H1 (cell line): ENCODE measurements around the gene LEKR1. TPM values are rescaled to one million over a fixed set of nuclear protein-coding genes. Genes with fewer than 3 reads are reported as not detected.

ENCODE experiments used
- CTCF ChIA-PET: fragments of 300-600 bp; sonication (Branson Sonifier 250); formaldehyde crosslinking; loops from one replicate; lab custom pipeline; 2021; ENCODE audit not compliant: partially characterized antibody; lab: Charles Lee
- POLR2A ChIA-PET: fragments of 300-600 bp; sonication (Branson Sonifier 250); formaldehyde crosslinking; loops from one replicate; lab custom pipeline; 2021; ENCODE audit warnings: inconsistent platforms; ENCODE audit not compliant: partially characterized antibody; lab: Charles Lee
- DNase-seq, 2 experiments: peaks; one replicate each; pipeline versions ENCODE4 v3.0.0 to v3.0.0-alpha.2; 2010 to 2022; ENCODE audit warnings: low spot score in 2 of 2, low read depth in 1 of 2, mixed read lengths in 1 of 2
- FAIRE-seq: peaks from 2 replicates; lab custom pipeline; 2011; peaks lifted over from hg19 to GRCh38; lab: Jason Lieb, UNC
- H2AFZ ChIP-seq: 2 replicates; pipeline ENCODE4 v1.8.1; 2012; ENCODE audit warnings: low read length, inconsistent platforms
- H2AK5ac ChIP-seq: 2 replicates; pipeline ENCODE4 v1.6.1; 2013; ENCODE audit warnings: low read depth, low read length
- H2BK120ac ChIP-seq: replicated peaks from 2 replicates; pipeline ENCODE3; 2013; ENCODE audit warnings: low read depth, low read length, inconsistent platforms
- H2BK12ac ChIP-seq: 2 replicates; pipeline ENCODE4 v1.6.1; 2013; ENCODE audit warnings: low read depth, low read length
- H2BK15ac ChIP-seq: 2 replicates; pipeline ENCODE4 v1.6.1; 2013; ENCODE audit warnings: low read length
- H2BK20ac ChIP-seq: 2 replicates; pipeline ENCODE4 v1.6.1; 2013; ENCODE audit warnings: low read length
- H2BK5ac ChIP-seq: 2 replicates; pipeline ENCODE4 v1.6.1; 2013; ENCODE audit warnings: low read depth, low read length
- H3K14ac ChIP-seq: 2 replicates; pipeline ENCODE4 v1.6.1; 2013; ENCODE audit warnings: inconsistent platforms; ENCODE audit not compliant: insufficient read length
- H3K18ac ChIP-seq: 2 replicates; pipeline ENCODE4 v1.6.1; 2013; ENCODE audit warnings: low read length; ENCODE audit errors: extremely low read depth
- H3K23ac ChIP-seq: 2 replicates; pipeline ENCODE4 v1.6.1; 2013; ENCODE audit warnings: inconsistent platforms; ENCODE audit not compliant: insufficient read length
- H3K23me2 ChIP-seq: 2 replicates; pipeline ENCODE4 v1.6.1; 2013; ENCODE audit warnings: low read depth, low read length
- H3K27ac ChIP-seq: 2 replicates; pipeline ENCODE4 v1.6.1; 2011; ENCODE audit warnings: low read depth, low read length, inconsistent platforms
- H3K27me3 ChIP-seq, 4 experiments: replicated peaks in 1 of 4; 1 replicate in 1 of 4; 2 replicates in 3 of 4; pipeline versions ENCODE4 v1.6.1 to v1.8.1; 2011 to 2013; ENCODE audit warnings: low read length in 3 of 4, mild to moderate bottlenecking in 3 of 4, inconsistent platforms in 2 of 4, mixed read lengths in 2 of 4, moderate library complexity in 1 of 4; ENCODE audit not compliant: control insufficient read depth in 3 of 4, insufficient read depth in 3 of 4; ENCODE audit errors: extremely low read depth in 1 of 4
- H3K36me3 ChIP-seq, 4 experiments: 2 replicates each; pipeline versions ENCODE4 v1.6.1 to v1.8.1; 2011 to 2013; ENCODE audit warnings: mild to moderate bottlenecking in 4 of 4, low read length in 3 of 4, moderate library complexity in 2 of 4, control low read depth in 1 of 4, inconsistent platforms in 1 of 4; ENCODE audit not compliant: insufficient read depth in 4 of 4, control insufficient read depth in 2 of 4
- H3K4ac ChIP-seq: replicated peaks from 2 replicates; pipeline ENCODE3; 2013; ENCODE audit warnings: low read length, low read depth, mixed read lengths, inconsistent platforms; ENCODE audit not compliant: insufficient read length
- H3K4me1 ChIP-seq, 4 experiments: replicated peaks in 1 of 4; 1 replicate in 1 of 4; 2 replicates in 3 of 4; pipeline versions ENCODE4 v1.6.1 to v1.8.1; 2011 to 2013; ENCODE audit warnings: low read length in 3 of 4, inconsistent platforms in 2 of 4, mixed read lengths in 1 of 4; ENCODE audit not compliant: insufficient read depth in 4 of 4, control insufficient read depth in 3 of 4
- H3K4me2 ChIP-seq, 2 experiments: 2 replicates each; pipeline versions ENCODE4 v1.6.1 to v1.8.1; 2011 to 2013; ENCODE audit warnings: low read depth in 2 of 2, low read length in 2 of 2, control low read depth in 1 of 2, inconsistent platforms in 1 of 2, mild to moderate bottlenecking in 1 of 2; ENCODE audit not compliant: insufficient read depth in 1 of 2
- H3K4me3 ChIP-seq, 4 experiments: fragments of 200-600, 300-600 bp in 1 of 4; sonication (generic), shearing (Covaris generic), sonication (Bioruptor Twin) in 1 of 4; 2 replicates each; pipeline versions ENCODE4 v1.5.1 to v1.8.1; 2011 to 2016; ENCODE audit warnings: low read length in 4 of 4, low read depth in 3 of 4, control low read depth in 2 of 4, inconsistent platforms in 2 of 4, mild to moderate bottlenecking in 2 of 4, mixed read lengths in 1 of 4, moderate library complexity in 1 of 4; ENCODE audit not compliant: insufficient read depth in 2 of 4; ENCODE audit errors: extremely low read depth in 1 of 4
- H3K56ac ChIP-seq: replicated peaks from 2 replicates; pipeline ENCODE3; 2013; ENCODE audit warnings: low read depth, mild to moderate bottlenecking, mixed read lengths, low read length, inconsistent platforms; ENCODE audit not compliant: insufficient read length
- H3K79me1 ChIP-seq: 2 replicates; pipeline ENCODE4 v1.6.1; 2013; ENCODE audit warnings: low read depth, low read length, control low read depth
- H3K79me2 ChIP-seq, 2 experiments: 2 replicates each; pipeline versions ENCODE4 v1.6.1 to v1.8.1; 2012 to 2013; ENCODE audit warnings: low read length in 2 of 2, mild to moderate bottlenecking in 2 of 2, inconsistent platforms in 1 of 2; ENCODE audit not compliant: insufficient read depth in 2 of 2, control insufficient read depth in 1 of 2
- H3K9ac ChIP-seq, 4 experiments: replicated peaks in 1 of 4; 1 replicate in 1 of 4; 2 replicates in 3 of 4; pipeline versions ENCODE4 v1.6.1 to v1.8.1; 2011 to 2013; ENCODE audit warnings: low read depth in 3 of 4, low read length in 3 of 4, control low read depth in 2 of 4, mild to moderate bottlenecking in 2 of 4, moderate library complexity in 2 of 4, inconsistent platforms in 1 of 4; ENCODE audit errors: extremely low read depth in 1 of 4
- H3K9me3 ChIP-seq, 2 experiments: 2 replicates each; pipeline versions ENCODE4 v1.6.1 to v1.8.1; 2012 to 2013; ENCODE audit warnings: mild to moderate bottlenecking in 2 of 2, moderate library complexity in 2 of 2, control low read depth in 1 of 2, inconsistent platforms in 1 of 2, low read depth in 1 of 2, low read length in 1 of 2, mixed read lengths in 1 of 2; ENCODE audit not compliant: insufficient read depth in 2 of 2
- H4K20me1 ChIP-seq, 2 experiments: replicated peaks in 1 of 2; 2 replicates each; pipeline versions ENCODE3 to v1.8.1; 2011 to 2013; ENCODE audit warnings: inconsistent platforms in 2 of 2, low read length in 2 of 2, mild to moderate bottlenecking in 1 of 2; ENCODE audit not compliant: insufficient read depth in 2 of 2, control insufficient read depth in 1 of 2
- H4K5ac ChIP-seq: 2 replicates; pipeline ENCODE4 v1.6.1; 2013; ENCODE audit warnings: low read length, low read depth, mixed read lengths, inconsistent platforms; ENCODE audit not compliant: insufficient read length
- H4K8ac ChIP-seq: 2 replicates; pipeline ENCODE4 v1.8.0; 2013; ENCODE audit warnings: mild to moderate bottlenecking, moderate library complexity, low read length, inconsistent platforms; ENCODE audit not compliant: insufficient read depth; ENCODE audit errors: extremely low read depth
- H4K91ac ChIP-seq: replicated peaks from 2 replicates; pipeline ENCODE3; 2013; ENCODE audit warnings: low read length, mixed read lengths, inconsistent platforms; ENCODE audit not compliant: insufficient read length
- SIX5 ChIP-seq: IDR thresholded peaks from 2 replicates; pipeline ENCODE4 v1.6.1; 2011; ENCODE audit warnings: mild to moderate bottlenecking, low read depth, low read length
- TAF1 ChIP-seq: IDR thresholded peaks from 2 replicates; pipeline ENCODE4 v1.6.1; 2011; ENCODE audit warnings: mild to moderate bottlenecking, low read depth, low read length
- WGBS, 2 experiments: shearing (Covaris generic) in 1 of 2; methylation state at CpG; one replicate each; pipeline versions ENCODE4 v1.1.6 to v1.1.7; 2013 to 2015; ENCODE audit warnings: low lambda C conversion rate in 2 of 2, mixed read lengths in 2 of 2, inconsistent platforms in 1 of 2, low coverage in 1 of 2, missing lambda C conversion rate in 1 of 2; ENCODE audit not compliant: insufficient replicate concordance in 2 of 2, insufficient coverage in 1 of 2, insufficient read length in 1 of 2; ENCODE audit errors: extremely low coverage in 1 of 2, missing lambda C conversion rate in 1 of 2; 5-methylcytosine and 5-hydroxymethylcytosine counted together
- polyA plus RNA-seq, 7 experiments: library from polyadenylated mRNA; depleted of rRNA in 3 of 7; stranded (reverse) in 5 of 7; unstranded in 2 of 7; fragments of >200 nt in 5 of 7; fragments of 200-250 nt in 2 of 7; gene quantifications; 1 replicate in 5 of 7; 2 replicates in 1 of 7; 4 replicates in 1 of 7; pipeline versions ENCODE4 v1.2.1 to v1.2.3, GENCODE V29; 2011 to 2013; ENCODE audit warnings: missing spikeins in 2 of 7, mixed read lengths in 2 of 7
- total RNA-seq: library from RNA; stranded (reverse); fragmentation: NEBNext Ultra II Directional; extraction: Animal tissue kit (Norgen Biotek cat#: 25700); gene quantifications from 2 replicates; pipeline ENCODE4 v1.2.1, GENCODE V29; 2021

Gene LEKR1
- total and polyA plus RNA-seq, 2 of the 8 experiments (the other 6 are each of a cell fraction or from before 2014, with no cell fraction given) = 0.08 TPM; not detected in 1

DNA sequence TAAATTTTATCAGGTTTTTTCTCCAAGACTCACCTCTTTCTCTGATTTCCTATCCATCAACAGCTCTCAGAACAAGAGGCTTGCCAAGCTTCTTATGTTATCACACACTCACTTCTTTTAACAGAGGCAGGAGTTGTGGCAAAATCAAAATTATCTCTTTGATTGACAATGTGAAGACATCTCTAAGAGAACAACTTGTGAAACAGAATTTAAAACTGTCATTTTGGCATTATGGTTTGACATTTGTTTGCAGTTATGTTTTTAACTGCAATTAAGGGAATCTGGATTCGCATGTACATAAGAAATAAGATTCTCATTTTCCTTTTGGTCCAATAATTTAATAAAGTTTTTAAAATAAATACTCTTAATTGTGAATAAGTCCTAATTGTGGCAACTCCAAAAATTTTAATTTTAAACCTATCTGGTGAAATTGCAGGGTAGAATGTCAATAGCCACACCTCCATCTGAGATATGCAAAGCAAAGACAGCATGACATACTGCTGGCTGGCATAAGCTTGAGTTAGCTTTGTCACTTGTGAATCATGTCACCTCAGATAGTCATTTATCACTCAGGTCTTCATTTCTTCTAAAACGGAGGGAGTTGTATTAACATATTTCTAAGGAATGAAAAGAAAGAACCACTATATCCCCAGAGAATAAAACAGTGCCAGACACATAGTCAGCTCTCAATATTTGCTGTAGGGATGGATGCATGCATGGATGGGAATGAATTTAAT is 175.2 kb downstream of the LEKR1 start:
- Histone ChIP-seq H3K4me2 (no peak overlapping the region), H2BK20ac (no peak overlapping the region), H3K23me2 (no peaks in the 10 kb centered on the region), H2BK15ac (no peak overlapping the region), H3K9ac (no peak overlapping the region), H2BK12ac (no peak overlapping the region), H3K14ac (no peak overlapping the region), H2AFZ (no peak overlapping the region), H2BK120ac (no peak overlapping the region), H3K27me3 (no peaks in the 10 kb centered on the region), H2AK5ac (no peak overlapping the region), H2BK5ac (no peak overlapping the region), H3K4me3 (no peak overlapping the region), H4K5ac (no peak overlapping the region), H4K91ac (no peak overlapping the region), H3K23ac (no peak overlapping the region), H3K18ac (no peak overlapping the region), H4K8ac (no peak overlapping the region), H4K20me1 (no peaks in the 10 kb centered on the region), H3K4ac (no peak overlapping the region), H3K79me1 (no peaks in the 10 kb centered on the region), H3K56ac (no peak overlapping the region), H3K27ac (no peak overlapping the region), H3K4me1 (no peaks in the 10 kb centered on the region), H3K9me3 (no peaks in the 10 kb centered on the region; a peak in 1 of 4 replicates), H3K79me2 (no peaks in the 10 kb centered on the region), H3K36me3 (no peaks in the 10 kb centered on the region)
- no peak for FAIRE-seq
- CTCF ChIA-PET = interaction anchor here (1.0 kb wide), 1 partner anchor 41 kb away, joined by 3 read pairs; no protein-coding TSS in a partner anchor
- POLR2A ChIA-PET = no interaction called here
- WGBS, 2 experiments = 87% methylated on average over 2 of the region's 2 CpGs; no CpG with 5 or more reads in 1 of the 2 experiments
- DNase-seq = no peak
- TF ChIP-seq TAF1 = no peak
- TF ChIP-seq SIX5 = no peak
